A204.1 (cell line): Measurements from ENCODE around the gene DKC1.
"Not testable (repeated sequence)": the region's sequence is repeated elsewhere in the genome, so short reads cannot be mapped to it uniquely, and the experiment has no call there.

Experiments used
- FAIRE-seq: peaks from 2 replicates; lab custom pipeline; 2012; peaks lifted over from hg19 to GRCh38; lab: Jason Lieb, UNC

The DKC1 gene

DNA sequence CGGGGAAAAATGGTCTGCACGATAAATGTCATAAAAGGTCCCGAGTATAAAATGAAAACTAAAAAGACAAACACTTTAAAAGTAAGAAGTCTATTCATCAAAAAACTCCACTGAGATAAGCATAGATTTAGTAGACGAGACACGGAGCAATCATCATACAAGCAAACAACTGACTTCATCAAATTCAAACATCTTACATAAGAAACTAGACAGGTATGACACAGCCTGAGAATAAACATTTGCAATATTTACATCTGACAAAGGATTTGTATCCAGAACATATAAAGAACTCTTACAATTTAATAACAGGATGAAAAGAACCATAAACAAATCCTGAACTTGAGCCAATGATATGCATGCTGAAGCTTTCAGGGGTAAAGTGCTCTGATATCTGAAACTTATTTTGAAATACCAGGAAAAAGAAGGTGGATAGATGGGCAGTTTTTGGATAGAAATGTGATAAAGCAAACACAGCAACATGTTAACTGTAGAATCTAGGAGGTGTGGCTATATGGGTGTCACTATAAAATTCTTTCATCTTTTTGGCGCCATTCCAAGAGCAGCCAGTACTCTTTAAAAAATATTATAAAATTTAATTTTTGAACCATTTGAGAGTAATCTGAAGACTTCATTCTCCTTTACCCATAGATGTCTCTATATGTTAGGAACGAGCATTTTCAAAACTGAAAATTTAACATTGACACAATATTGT is 30.6 kb downstream of the DKC1 start:
- FAIRE-seq: no peak

DNA sequence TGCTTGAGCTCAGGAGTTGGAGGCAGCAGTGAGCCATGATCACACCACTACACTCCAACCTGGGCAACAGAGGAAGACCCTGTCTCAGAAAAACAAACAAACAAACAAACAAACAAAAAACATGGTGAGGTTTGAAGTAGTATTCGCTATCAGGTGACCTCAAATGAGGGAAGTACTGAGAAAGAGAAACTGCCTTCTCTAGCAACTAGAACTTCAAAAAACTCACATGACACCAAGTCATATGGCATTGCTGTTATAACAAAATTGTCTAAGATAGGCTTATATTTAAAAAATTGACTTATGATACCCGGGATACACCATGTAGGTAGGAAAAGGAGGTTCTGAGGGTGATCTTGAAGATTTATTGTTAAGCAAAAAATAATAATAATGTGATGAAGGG is 32.4 kb downstream of the DKC1 start:
- no peak for FAIRE-seq

DNA sequence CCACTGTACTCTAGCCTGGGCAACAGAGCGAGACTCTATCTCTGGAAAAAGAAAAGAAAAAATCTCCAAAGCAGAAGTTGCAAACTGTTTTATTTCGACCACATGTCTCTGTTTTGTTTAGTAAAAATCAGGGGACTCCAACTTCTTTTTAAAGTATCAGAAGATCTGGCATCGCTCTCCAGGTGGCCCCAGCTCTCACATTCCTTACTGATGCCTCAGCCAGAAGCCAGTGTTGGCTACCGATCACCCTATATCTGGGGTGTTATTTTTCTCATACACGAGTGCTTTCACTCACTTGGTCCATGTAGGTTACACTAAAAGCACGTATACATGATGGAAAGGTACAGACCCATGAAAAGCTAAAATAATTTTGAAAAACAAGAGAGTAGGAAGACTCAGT is 34.3 kb downstream of the DKC1 start:
- no peak for FAIRE-seq

DNA sequence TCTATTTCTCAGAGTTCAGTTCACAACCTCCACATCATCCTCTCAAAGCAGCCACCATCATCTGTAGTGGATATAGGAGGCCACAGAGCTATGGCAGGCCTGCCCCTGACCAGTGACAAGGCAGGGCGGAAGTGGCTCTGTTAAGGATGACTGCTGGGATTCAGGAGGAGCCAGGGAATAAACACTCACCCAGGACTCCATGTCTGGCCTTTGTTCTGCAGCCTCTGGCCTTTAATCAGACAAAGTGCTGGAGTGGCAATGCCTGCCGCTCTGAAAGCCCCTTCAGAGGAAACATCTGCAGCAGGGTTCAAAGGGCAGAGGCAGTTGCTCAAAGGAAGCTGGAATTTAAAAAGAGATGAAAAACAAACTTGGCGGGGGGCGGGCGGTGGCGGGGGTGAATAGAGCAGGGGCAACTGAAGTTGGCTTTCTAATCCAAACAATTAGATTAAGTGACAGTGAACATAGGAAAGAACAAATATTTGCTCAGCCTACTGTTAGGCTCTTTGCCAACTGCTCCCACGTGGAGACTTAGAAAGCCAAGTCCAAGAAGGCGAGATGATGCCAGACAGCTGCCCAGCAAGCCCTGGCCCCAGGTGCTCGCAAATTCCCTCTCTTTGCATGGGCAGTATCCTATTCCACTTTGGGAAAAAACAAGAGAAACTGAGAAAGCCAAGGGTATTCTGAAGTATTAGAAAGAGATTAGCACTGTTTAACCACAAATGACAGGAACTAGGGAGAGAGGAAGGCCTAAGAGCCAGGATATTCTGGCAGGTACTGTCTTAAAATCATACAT is 37.1 kb downstream of the DKC1 start:
- no peak for FAIRE-seq

DNA sequence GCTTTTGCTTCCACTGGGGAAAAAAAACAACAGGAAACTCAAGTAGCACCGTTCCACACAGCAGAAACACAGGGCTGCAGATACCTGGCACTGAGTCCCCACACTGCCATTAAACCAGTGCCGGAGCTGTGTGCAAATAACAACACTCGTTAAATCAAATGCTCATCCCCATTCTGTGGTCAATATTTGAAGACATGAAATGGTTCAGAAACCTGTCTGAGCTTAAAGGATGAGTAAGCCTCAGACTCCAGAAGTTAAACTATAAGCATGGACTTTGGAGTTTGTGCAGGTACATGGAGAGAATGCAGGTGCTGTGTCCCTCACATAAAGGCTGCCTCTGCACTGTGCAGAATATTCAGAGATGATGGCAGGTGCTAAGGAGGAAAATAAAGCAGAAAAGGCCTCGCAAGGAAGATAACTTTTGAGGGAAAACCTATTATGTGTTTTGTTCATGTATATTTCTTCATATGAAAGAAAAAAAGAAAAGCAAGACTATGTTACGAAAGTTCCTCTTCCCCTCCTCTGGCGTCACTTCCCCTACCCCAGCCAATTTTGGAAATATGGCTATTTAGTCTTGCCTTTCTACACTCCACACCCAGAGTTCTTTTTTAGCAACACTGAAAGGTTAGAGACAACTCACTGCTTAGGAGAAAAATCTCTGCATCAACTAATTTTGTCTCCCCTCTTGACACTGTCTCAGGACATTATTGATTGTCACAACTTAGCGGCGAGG is 38.0 kb downstream of the DKC1 start:
- no peak for FAIRE-seq

DNA sequence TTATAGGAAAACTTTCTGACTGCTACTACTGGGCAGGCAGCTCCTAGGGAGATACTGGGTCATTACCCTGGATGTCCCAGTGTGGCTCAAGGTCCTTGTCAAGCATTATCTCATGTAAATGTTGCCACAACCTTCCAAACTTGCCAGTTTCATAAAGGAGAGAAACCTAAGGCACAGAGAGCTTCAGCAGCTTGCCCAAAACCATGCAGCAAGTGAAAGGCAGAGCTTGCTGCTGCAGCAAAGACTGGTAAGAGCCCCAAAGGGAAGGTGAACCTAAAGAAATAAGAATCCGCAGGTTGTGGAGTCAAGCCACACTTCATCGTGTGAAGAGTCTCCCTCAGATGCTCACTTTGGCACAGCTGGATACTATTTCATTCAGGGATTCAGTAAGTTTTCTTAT is 40.3 kb downstream of the DKC1 start:
- no peak for FAIRE-seq

DNA sequence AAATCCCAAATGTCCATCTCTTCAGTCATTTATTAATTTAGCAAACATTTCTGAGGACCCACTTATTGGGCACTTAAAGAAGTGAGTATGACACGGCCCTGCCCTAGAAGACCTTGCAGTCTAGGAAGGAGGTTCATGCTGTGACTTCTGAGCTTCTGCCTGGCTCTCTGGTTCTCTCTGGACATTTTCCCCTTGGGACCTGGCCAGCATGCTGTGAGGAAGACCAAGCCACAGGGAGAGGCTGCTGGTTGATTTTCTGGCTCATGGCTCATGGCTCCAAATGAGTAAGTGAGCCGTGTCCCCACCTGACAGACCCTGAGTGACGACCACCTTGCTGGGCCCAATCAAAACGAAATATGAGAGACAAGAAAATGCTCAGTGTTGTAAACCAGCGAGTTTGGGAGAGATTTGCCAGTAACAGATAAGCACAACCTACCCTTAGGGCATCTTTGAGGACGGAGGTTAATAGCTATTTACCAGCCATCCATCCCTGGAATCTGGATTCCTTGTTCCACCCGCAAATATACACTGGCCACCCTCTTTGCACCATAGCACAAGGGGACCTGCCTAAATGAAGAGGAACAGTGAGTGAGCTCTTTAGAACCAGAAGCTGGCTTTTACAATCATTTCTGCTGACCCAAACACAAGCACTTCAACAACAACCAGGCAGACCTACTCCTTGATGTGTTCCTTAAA is 41.7 kb downstream of the DKC1 start:
- no peak for FAIRE-seq

DNA sequence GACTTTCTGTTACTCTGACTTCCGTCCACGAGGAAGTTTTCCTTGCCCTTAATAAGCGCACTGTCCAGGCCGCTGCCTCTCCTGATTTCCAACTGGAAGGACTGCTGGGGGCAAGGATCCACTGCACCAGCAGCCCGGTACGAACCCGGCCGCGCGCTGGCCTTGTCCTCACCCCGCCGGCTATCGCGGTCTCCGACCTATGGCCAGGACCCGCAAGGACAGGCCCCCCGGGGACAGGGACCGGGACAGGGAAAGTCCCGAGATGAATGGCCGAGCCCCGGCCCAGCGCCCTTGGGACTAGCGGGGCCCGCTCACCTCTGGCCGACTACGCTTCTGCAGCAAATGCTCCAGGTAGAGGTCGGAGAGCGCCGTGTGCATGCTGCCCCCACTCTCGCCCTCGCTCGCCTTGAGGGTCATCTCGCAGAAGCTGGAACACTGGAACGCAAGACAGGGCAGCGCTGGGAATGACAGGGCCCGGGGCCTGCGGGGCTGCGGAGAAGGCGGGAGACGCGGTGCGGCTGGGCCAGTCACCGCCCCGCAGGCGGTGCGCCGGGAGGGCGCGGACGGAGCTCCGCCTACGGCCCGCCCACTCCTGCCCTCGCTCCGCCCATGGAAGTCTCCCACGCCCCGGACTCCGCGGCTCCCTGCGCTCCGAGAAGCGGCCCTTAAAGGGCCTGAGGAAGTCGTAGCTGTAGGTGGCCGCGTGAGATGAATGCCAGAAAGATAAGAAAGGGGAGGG is 42.5 kb downstream of the DKC1 start, which contains the start of gene MPP1:
TSS of gene MPP1 (minus strand) at position 529 of the 739 bp plus-strand sequence. CDS start at position 417, 112 bp downstream.
- FAIRE-seq: no peak

DNA sequence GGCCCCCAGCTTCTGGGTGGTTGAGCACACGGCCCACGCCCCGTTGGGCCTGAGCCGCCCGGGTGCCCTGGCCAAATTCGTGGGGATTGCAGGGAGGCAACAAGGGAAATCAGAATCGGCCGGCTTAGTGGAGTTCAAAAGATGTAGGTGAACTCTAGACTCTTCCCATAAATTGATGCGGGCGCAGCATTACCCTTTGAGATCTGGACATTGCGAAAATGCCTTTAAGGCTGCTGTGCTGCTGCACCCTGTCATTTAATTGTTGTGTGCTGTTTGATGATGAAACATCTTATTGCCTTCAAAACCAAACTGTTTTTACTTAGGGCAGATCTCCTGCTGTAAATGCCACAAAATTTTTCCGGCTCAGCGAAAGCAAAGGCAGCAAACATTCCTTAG is 43.0 kb downstream of the DKC1 start:
- no peak for FAIRE-seq

DNA sequence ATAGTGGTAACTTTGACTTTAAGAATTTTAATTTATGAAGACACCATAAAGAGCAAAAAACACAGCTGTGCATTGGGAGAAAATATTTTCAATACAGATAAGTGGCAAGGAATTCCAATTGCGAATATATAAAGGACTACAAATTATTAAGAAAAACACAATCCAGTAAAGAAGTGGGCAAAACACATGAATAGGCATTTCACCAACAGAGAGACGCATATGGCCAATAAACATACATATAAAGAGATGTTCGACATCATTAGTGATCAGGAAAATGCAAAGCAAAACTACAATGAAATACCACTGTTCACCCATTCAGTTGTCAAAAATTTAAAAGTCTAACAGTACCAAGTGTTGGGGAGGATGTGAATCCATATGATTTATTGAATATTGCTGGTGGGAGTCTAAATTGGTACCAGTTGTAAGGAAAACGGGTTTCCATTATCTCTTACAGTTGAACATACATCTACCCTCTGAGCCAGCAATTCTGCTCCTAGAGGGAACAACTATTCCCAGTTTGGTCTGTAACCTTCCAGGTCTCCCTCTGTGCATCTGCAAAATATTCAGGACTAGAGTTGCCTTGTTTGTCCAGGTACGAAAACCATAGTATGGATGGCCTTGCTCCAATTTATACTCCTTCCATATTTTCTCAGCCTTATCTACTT is 44.3 kb downstream of the DKC1 start:
- FAIRE-seq: no peak

DNA sequence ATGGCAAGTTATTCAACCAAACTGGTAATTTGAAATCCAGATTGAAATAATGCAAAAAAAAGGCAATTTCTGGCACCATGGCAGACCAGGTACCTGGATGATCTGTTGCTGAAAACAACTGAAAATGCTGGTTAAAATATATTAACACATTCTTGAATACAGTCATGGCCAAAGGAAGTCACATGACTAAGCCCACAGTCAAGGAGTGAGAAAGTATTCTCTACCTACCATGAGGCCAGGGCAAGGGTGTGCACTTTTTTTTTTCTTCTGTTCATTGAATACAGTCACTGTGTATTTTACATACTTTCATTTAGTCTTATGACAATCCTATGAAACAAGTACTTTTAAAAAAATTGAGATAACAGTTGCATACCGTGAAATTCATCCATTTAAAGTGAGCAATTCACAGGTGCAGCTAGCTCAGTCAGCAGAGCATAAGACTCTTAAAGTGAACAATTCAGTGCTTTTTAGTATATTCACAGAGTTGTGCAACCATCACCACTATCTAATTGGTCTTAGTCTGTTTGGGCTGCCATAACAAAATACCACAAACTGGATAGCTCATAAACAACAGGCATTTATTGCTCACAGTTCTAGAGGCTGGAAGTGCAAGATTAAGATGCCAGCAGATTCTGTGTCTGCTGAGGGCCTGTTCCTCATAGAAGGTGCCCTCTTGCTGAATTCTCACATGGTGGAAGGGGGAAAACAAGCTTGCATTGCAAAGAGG is 47.4 kb downstream of the DKC1 start:
- FAIRE-seq: no peak

DNA sequence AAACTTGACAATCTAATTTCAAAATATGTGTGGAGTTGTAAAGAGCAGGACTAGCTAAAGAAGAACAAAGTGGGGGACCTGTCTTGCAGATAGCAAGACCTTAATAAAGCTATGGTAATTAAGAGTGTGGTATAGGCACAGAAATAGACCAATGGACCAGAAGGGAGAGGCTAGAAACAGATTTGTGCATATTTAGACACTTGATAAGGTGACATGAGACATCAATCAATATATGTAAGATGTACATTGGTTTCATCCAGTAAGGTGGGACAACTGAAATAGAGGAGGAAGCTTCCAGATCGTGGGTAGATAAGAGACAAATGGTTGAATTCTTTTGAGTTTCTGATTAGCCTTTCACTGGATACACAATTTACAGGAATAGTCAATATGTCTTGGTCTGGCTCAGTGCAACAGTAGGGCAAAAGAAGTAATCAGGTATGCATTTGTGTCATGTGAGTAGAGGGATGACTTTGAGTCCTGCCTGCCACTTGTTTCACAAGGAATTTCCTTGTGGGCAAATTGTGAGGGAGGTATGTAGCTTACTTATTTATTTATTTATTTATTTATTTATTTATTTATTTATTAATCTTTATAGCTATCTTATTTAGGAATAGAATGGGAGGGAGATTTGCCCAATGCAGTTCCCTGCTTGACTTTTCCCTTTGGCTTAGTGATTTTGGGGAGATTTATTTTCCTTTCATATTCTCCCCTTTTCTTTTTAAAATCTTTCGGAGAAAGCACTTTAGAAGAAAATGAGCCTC is 49.9 kb downstream of the DKC1 start:
- FAIRE-seq: no peak

DNA sequence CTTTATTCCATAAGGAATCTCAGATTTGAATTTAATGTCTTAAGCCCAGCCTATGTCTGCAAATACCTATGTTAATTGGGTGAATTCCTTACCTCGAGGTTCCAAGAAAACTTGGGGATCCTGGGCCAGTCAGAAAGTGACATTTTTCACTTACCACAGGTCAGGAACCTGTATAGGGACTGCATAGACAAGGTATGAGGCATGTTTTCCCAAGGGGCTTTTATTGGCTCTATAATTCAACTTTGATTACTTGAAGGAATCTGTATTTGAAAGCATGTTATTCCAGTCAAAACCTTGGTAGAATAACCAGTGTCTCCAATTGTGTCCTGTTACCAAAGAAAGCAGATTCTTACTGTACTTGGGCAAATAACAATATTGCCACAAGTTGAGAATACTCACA is 51.1 kb downstream of the DKC1 start:
- FAIRE-seq: no peak

DNA sequence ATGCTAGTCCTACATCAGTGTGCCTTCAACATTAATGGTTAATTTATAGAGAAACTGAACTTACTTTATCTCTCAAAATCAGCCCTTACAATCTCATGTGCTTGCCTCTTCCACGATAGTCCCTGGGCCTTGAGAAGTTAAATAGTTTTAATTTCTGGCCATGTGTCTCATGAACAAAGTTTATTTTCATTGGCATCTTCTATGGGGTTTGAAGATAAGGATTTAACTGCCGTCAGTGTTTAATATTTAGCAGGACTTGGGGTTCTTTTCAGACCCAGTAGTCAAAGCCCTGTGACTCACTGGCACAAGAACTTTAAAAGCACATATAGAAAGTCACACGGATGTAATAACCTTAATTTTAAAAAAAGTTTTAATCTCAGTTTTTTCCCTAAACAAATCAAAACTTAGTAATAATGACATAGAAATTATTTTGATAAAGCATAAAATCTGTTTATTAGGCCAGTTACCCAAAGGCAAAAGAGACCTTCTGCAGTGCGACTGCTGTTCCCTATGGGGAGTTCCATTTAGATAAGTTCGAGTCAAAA is 52.7 kb downstream of the DKC1 start:
- FAIRE-seq: no peak

DNA sequence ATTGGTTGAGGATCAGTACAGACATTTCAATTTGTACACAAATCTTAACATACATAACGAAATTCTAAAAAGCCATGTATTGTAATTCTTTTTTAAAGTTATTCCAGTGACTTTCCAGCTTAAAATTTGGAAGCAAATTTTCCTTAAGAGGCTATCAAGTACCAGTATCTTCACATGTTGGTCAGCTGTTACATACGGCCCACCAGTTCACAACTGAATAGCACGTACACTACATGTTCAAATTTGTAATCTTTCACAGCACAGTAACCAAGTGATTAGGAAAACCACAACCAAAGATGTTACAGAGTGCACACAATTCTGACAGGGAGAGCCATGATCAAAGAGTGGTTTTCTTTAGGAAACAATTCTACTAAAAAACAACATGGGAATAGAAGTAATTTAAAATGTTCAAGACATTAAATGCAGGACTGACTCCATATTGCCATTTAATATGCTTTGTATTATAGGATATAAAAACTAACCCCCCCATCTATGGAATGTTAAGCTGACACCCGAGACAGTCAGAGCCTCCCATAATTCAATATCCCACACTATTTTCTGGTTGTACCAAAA is 53.7 kb downstream of the DKC1 start:
- FAIRE-seq: not testable (repeated sequence)

DNA sequence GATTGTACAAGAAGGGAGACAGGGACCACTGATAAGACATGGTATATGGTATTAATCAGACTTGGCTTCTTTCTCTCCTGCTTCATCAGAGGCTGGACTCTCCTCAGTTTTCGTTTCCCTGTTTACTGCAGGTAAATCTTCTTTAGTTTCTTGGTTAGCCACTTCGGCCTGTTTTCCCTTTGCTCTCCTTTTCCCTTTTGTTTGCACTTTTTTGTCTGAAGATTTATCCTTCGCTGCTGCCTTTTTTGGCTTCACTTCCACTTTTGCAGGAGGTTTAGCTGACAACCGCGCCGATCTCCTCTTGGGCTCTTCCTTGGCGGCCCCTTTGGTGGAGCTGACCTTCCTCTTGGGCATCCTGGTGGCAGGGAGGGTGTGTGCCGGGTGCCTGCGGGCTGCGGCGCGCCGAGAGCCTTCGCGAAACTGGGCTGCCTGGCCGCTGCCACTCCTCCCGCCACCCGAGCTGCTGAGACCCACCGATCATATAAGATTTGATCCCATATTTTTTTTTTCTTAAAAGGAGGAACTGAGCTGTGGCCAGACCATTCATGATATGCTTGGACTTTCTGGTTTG is 54.5 kb downstream of the DKC1 start:
- FAIRE-seq: not testable (repeated sequence)

DNA sequence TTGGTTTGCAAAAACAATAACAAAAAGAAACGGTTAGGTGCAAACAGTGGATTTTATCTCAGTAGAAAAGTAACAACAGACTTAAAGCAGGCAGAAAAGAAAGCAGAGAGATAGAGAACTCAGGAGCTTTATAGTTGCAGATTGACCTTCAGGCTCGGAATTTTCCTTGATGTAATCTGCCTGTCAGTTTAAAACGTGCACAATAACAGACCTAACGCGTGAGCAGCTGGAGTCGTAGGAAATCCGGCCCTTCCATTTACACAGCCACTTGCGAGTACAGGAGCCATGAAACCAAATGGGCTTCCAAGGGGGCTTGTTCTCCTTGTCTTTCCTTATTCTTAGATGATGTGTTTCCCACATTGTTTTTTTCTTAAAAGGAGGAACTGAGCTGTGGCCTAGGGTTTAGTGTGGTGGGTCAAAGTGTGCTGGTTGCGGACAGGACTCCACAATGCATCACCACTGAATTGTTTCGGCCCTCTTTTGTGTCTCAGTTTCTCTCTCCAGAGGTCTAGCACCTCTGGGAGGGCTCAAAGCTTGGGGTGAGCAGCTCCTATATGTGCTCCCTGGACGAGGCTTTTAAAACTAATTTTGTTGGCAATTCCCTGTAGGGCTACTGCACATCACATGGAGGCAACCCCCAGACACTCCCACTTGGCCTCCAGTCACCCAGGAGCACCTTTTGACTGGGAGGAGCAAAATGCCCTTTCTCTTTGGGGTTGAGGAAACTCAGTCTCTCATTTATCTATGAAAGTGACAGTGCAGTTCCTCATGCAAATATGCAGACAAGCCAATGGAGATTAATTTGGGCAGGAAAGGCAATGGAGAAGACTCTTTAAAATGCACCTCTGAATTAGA is 56.5 kb downstream of the DKC1 start:
- FAIRE-seq: no peak
